NCI-H2196 treated with DMSO at 0.1 percent for 48 hours (cell line): ENCODE measurements around the gene EXOC4.

Source experiments
- DNase-seq: peaks from one replicate; lab custom pipeline; 2025; ENCODE audit not compliant: unreplicated experiment; lab: John Stamatoyannopoulos, UW

The EXOC4 gene

GRCh38 chr7:134014935-134015334, 762.1 kb downstream of the EXOC4 start:
- no peak for DNase-seq

DNA sequence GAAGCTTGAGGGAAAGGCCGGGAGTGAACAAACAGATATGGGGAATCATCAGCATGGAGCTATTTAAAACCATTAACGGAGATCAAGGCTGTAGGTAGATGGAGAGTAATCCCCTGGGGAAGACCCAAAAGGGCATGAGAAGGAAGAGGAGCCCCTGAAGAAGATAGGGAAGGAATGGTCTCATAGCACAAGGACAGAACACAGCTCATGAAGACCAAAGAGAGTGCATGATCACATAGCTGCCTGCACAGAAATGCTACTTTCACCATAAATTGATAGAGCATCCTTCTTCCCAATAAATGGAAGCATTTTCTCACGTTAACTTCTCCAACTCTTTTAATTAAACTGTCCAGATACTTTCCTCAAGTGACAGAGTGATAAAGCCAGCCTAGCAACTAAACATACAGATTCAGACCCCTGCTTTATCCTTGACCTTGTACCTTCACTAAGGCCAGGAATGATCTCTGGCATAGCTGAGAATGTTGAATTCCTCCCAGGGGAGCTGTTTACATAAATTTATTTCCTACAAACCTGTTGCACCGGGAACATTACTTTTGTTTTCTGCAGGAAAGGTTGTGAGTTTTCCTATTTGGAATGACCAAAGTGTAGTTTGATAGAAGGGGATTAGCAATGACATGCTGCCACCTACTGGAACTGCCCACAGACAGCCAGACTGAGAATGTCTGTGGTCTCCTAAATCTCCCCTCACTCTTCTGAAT, 763.5 kb downstream of the EXOC4 start:
- no peak for DNase-seq

- no peak for DNase-seq
These were observed 764.0 kb downstream of the EXOC4 start for GRCh38 chr7:134016942-134017303.

DNA sequence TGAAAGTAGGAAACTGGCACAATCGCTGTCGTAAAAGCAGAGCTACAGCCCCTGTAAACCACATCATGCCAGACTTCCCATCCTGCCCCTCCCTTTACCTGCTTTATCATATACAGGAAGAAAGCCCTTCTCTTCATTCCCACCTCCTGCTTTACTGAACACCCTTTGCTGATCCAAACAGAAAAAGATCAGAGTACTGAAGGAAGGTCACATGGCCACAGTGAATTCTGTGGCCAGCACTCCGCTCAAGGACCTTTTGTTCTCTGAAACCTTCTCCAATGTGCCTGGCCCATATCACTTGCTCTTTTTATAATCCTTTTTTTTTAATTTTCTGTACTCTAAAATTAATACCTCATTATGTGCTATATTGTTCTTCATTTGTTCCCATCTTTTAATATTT, 765.4 kb downstream of the EXOC4 start:
- peak; percentile 15 for DNase-seq

DNA sequence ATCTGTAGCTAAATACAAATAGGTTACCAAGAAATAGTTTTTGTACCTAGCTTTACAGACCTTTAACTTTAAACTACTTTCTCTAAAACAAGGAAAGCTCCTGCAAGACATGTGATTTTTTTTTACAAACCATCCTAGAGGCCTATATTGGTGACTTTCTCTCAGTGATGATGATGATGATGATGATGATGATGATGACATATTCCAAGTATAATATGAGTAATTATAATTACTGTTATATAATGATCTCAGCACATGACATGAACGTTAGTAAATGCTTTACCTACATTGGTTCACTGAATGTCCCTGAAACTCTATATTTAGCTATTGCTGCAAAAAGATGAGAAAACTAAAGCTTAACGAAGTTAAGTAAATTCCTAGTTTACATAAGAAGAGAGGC, 766.4 kb downstream of the EXOC4 start:
- no peak for DNase-seq

DNA sequence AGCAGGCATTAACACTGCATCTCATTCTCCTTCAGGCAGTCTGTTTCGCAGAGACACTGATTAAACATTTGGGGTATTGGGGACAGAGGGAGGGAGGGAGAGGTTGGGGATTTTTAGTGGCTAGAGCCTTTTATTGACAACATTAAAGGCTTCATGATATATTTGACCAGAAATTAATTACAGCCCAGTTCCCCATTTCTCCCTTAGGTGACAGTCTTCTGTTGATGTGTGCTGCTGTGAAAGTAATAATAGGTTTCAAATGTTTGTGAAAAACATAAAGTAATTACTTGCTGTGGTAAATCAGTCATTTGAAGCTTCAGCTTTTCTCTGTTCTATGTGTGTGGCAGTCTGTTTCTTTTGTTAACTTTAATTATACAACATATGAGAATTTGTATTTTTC, 769.0 kb downstream of the EXOC4 start:
- no peak for DNase-seq

GRCh38 chr7:134022286-134022911, 769.5 kb downstream of the EXOC4 start:
- DNase-seq, result peak; percentile 12

DNA sequence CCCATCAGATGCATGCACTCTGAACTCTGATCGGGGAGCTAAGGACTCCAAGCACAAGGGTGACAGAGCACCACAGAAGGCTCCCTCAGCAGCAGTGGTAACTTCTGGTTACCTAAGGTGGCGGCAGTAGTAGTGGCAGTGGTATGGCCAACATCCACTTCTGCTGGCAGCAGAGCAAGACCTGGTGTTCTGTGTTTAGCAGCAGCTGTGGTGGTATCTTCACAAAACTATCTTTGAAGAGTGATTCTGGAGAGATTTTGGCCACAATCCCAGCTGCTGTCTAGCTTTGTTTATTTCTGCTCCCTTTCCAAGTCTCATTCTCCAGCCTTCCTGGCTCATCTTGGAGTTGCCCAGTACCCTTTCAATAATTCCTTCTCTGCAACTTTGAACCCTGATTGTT, 771.9 kb downstream of the EXOC4 start:
- no peak for DNase-seq

DNA sequence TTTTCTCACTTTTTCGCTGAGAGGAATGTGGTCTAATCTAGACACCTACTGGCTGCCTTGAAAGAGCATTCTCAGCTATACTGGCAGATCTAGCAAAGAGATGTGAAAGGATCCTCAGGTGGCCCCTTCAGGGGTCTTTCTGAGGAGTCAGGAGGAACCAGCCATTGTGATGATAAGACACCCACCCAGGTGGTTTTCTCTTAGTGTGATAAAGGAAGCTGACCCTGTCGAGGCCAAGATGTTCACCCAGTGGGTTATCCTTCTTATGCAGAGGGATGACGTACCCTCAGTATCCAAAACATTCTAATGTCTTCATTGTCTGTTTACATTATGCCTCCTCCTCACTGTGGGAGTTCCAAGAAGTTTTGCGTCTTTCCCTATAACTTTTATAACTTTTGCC, 776.0 kb downstream of the EXOC4 start:
- DNase-seq, result no peak

DNA sequence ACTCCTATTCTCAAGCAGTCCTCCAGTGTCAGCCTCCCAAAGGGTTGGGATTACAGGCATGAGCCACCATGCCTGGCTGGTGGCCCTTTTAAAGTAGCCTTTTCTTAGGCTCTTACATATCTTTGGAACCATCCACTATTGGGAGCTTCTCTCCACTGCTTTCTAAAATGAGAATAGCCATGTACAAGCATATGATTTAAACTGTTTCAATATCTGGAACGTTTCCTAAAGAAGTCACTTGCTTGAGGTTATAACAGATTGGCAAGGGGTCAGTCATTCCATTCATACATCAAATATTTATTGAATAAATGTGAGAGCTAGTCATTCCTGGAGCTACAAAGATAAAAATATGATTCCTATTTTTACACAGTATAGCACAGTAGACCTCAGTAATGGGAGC, 776.9 kb downstream of the EXOC4 start:
- DNase-seq, result no peak

DNA sequence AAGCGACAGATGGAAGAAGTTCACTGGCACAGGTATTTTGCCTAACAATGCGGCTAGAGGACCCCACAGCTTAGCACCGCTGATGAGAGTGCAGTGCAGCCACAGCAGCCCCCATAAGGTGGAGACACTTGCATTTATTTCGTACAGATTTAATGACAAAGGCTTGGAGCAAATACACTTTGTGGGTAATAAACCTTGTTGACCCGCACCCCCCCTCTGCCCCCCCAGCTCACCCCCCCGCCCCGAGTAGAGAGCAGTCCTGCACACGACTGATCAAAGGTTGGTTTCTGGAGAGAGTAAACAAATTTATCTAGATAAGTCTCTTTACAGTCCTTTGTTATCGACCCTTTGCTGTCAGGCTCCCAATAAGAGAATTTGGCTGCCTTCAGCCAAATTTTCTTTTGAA, 777.6 kb downstream of the EXOC4 start:
- no peak for DNase-seq

GRCh38 chr7:134031835-134032617, 779.1 kb downstream of the EXOC4 start:
- no peak for DNase-seq

- no peak for DNase-seq
These were observed 781.8 kb downstream of the EXOC4 start for GRCh38 chr7:134034652-134035051.

GRCh38 chr7:134037991-134038390, 785.1 kb downstream of the EXOC4 start:
- no peak for DNase-seq

GRCh38 chr7:134040988-134041387, 788.1 kb downstream of the EXOC4 start:
- no peak for DNase-seq

DNA sequence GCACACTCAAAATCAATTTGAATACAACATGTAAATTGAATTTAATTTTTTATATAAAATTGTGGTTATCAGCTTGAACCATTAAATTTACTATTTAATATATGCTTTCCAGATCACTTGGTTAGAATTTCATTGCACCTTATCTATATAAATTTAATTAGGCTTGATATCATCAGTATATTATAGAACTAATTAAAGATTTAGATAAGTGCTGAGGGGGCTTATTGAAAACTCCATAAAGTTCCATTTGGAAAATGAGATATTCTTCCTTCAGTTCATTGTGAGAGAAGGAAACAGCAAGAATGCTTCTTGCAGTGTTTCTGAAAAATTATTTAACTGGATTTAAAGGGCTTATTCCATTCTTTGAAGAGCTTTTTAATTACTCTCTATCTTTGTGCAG, 788.6 kb downstream of the EXOC4 start:
- no peak for DNase-seq

- no peak for DNase-seq
These were observed 789.4 kb downstream of the EXOC4 start for GRCh38 chr7:134042307-134042706.

DNA sequence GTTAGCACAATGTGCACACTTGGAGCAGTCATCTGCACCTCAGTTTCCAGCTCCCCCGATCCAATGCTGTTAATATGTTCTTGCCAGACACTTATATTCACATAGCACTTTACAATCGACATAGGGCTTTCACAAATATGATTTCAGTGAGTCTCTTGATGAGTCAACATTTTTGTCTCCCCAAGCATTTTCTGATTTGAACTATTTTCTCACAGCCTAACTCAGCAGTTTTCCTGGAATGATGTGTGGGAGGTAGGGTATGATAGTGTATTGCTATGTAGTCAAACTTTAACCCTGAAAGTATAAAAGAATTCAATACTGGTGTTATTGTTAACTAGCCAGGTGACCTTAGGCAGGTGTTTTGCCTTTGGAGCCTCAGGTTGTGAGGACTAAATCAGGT, 791.8 kb downstream of the EXOC4 start:
- no peak for DNase-seq

DNA sequence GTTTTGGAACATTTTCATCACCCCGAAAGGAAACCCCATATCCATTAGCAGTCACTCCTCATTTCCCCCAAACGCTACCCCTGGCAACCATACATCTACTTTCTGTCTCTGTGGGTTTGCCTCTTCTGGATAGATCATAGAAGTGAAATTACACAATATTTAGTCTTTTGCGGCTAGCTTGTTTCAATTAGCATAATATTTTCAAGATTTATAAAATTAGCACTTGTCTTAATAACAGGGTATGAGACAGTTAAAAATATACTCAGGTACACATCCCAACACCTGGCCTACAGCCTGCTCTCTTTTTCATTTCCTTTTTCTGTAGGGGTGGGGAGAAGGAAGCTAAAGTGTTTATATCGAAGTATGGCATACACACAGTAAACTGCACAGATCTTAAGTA, 792.8 kb downstream of the EXOC4 start:
- no peak for DNase-seq

GRCh38 chr7:134046594-134047128, 793.8 kb downstream of the EXOC4 start:
- DNase-seq, result no peak

- no peak for DNase-seq
These were observed 794.8 kb downstream of the EXOC4 start for GRCh38 chr7:134047675-134048074.

DNA sequence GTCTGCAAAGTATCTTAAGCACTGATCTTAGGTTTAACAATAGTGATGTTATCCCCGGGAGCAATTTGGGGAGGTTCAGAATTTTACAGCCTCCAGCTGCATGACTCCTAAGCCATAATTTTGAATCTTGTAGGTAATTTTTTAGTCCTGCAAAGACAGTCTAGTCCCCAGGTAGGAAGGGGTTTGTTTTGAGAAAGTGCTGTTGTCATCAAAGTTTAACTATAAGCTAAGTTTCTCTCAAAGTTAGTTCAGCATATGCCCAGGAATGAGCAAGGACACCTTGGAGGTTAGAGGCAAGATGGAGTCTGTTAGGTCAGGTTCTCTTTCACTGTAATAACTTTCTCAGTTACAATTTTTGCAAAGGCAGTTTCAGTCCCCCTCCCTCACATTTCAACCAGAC, 795.3 kb downstream of the EXOC4 start:
- no peak for DNase-seq
